ENCODE measurements around the gene UGT1A10.

DNA sequence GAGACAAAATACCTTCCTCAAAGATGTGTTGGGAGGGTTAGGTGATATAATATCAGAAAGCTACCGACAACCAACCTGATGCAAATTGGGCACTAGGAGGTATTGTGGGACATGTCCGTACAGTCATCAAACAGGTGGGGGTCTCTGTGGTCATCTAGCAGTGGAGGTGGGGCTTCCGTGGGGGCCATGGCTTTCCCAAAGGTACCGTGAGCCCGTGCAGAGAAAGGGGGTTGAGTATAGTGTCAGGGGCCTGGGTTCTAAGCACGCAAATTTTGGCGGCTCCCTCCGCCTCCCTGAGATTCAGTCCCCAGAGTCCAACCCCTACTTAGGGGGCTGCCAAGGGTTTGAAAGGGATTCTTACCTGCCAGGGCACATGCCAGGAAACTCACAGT lies 185.5 kb downstream of the UGT1A10 start:
- TF ChIP-seq, protein P1, sequence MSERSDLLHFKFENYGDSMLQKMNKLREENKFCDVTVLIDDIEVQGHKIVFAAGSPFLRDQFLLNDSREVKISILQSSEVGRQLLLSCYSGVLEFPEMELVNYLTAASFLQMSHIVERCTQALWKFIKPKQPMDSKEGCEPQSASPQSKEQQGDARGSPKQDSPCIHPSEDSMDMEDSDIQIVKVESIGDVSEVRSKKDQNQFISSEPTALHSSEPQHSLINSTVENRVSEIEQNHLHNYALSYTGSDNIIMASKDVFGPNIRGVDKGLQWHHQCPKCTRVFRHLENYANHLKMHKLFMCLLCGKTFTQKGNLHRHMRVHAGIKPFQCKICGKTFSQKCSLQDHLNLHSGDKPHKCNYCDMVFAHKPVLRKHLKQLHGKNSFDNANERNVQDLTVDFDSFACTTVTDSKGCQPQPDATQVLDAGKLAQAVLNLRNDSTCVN (CRISPR knock-in tag; IDR thresholded peaks at IDR 0.05; ENCODE audit: borderline replicate concordance): no peak
- TF ChIP-seq, protein P2, sequence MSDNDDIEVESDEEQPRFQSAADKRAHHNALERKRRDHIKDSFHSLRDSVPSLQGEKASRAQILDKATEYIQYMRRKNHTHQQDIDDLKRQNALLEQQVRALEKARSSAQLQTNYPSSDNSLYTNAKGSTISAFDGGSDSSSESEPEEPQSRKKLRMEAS (IDR thresholded peaks at IDR 0.05): no peak
- TF ChIP-seq YY1 (IDR thresholded peaks at IDR 0.05; ENCODE audit: insufficient read depth, insufficient replicate concordance, low read depth, low read length): no peak
- TF ChIP-seq RAD51 (IDR thresholded peaks at IDR 0.05; ENCODE audit: borderline replicate concordance): no peak
